ENCODE measurements around the gene EHBP1.

Gene EHBP1

GRCh38 chr2:63047321-63048279 lies 342.1 kb downstream of the EHBP1 start:
- DNase-seq (ENCODE audit: low read depth in 1 of 2, low spot score in 1 of 2): no peak

- no peak for DNase-seq (ENCODE audit: low read depth in 1 of 2, low spot score in 1 of 2)
These were observed 343.1 kb downstream of the EHBP1 start for GRCh38 chr2:63048367-63049171.

GRCh38 chr2:63049211-63049969 lies 343.9 kb downstream of the EHBP1 start:
- DNase-seq (ENCODE audit: low read depth in 1 of 2, low spot score in 1 of 2): no peak

GRCh38 chr2:63049970-63050333 lies 344.4 kb downstream of the EHBP1 start:
- DNase-seq (ENCODE audit: low read depth in 1 of 2, low spot score in 1 of 2): no peak

GRCh38 chr2:63050334-63051041 lies 345.0 kb downstream of the EHBP1 start, which contains the start of gene OTX1:
Gene OTX1, plus strand, starts transcription at chr2:63050830. Its CDS starts 2,161 bp downstream, at chr2:63052991.
- no peak for DNase-seq (ENCODE audit: low read depth in 1 of 2, low spot score in 1 of 2)

- DNase-seq (ENCODE audit: low read depth in 1 of 2, low spot score in 1 of 2): no peak
These were observed 345.7 kb downstream of the EHBP1 start for GRCh38 chr2:63051042-63051794.

- DNase-seq (ENCODE audit: low read depth in 1 of 2, low spot score in 1 of 2): no peak
These were observed 346.4 kb downstream of the EHBP1 start for GRCh38 chr2:63051795-63052333.

- no peak for DNase-seq (ENCODE audit: low read depth in 1 of 2, low spot score in 1 of 2)
These were observed 347.0 kb downstream of the EHBP1 start for GRCh38 chr2:63052411-63053080.

- no peak for DNase-seq (ENCODE audit: low read depth in 1 of 2, low spot score in 1 of 2)
These were observed 347.8 kb downstream of the EHBP1 start for GRCh38 chr2:63053081-63053888.

GRCh38 chr2:63053889-63054602 lies 348.5 kb downstream of the EHBP1 start:
- no peak for DNase-seq (ENCODE audit: low read depth in 1 of 2, low spot score in 1 of 2)

GRCh38 chr2:63054841-63055225 lies 349.3 kb downstream of the EHBP1 start:
- DNase-seq (ENCODE audit: low read depth in 1 of 2, low spot score in 1 of 2): no peak

GRCh38 chr2:63055226-63056106 lies 350.0 kb downstream of the EHBP1 start:
- no peak for DNase-seq (ENCODE audit: low read depth in 1 of 2, low spot score in 1 of 2)

GRCh38 chr2:63056107-63057050 lies 350.9 kb downstream of the EHBP1 start:
- no peak for DNase-seq (ENCODE audit: low read depth in 1 of 2, low spot score in 1 of 2)

GRCh38 chr2:63057249-63058143 lies 352.0 kb downstream of the EHBP1 start:
- DNase-seq (ENCODE audit: low read depth in 1 of 2, low spot score in 1 of 2): no peak
